GM15510 (cell line): ENCODE data around the gene MAK.

Source experiments
- POLR2A ChIP-seq: IDR thresholded peaks from 3 replicates; pipeline ENCODE4 v1.6.1; 2011; ENCODE audit warnings: borderline replicate concordance; ENCODE audit not compliant: insufficient read length; ENCODE audit errors: extremely low read depth

MAK gene, protein sequence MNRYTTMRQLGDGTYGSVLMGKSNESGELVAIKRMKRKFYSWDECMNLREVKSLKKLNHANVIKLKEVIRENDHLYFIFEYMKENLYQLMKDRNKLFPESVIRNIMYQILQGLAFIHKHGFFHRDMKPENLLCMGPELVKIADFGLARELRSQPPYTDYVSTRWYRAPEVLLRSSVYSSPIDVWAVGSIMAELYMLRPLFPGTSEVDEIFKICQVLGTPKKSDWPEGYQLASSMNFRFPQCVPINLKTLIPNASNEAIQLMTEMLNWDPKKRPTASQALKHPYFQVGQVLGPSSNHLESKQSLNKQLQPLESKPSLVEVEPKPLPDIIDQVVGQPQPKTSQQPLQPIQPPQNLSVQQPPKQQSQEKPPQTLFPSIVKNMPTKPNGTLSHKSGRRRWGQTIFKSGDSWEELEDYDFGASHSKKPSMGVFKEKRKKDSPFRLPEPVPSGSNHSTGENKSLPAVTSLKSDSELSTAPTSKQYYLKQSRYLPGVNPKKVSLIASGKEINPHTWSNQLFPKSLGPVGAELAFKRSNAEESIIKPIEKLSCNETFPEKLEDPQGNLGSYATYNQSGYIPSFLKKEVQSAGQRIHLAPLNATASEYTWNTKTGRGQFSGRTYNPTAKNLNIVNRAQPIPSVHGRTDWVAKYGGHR

DNA sequence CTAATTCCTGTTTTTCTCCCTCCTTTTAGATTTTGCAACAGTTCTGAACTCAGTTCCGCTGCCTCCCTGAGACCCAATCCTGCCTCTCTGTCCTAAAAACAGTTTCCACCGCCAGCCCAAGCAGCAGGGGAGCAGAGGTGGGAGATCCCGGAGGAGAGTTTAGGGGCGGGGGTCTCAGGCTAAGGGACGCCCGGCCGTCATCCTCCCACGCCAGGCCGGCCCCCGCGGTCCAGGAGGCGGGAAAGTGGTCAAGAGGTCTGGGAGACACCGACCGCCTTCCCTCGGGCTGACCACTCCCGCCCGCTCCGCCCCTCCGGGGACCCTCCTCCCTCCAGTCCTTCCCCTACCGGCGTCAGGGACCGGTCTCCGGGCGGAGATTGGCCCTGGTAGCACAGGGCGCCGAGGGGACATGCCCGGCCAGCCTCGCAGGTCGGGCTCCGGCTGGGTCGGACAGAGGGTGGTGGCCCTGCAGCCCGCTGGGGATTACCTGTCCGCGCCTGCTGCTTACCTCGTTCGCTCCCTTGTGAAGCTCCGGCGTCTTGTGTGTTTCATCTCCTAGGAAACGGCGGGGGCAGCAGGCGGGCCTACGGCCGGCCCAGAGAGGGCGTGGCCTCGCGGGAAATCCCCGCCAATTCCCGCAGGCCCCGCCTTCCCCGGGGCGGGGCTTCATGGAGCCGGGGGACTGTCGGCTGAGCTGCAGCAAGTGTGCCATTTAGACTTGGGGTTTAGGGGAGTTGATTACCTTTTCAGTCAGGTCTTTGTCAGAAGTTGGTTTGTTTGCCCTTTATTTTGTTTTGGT is at the start of gene MAK:
MAK (minus strand) TSS at position 545 of the 799 bp plus-strand sequence. CDS start 7,891 bp downstream, outside the sequence.
- TF ChIP-seq POLR2A = peak; percentile 49

DNA sequence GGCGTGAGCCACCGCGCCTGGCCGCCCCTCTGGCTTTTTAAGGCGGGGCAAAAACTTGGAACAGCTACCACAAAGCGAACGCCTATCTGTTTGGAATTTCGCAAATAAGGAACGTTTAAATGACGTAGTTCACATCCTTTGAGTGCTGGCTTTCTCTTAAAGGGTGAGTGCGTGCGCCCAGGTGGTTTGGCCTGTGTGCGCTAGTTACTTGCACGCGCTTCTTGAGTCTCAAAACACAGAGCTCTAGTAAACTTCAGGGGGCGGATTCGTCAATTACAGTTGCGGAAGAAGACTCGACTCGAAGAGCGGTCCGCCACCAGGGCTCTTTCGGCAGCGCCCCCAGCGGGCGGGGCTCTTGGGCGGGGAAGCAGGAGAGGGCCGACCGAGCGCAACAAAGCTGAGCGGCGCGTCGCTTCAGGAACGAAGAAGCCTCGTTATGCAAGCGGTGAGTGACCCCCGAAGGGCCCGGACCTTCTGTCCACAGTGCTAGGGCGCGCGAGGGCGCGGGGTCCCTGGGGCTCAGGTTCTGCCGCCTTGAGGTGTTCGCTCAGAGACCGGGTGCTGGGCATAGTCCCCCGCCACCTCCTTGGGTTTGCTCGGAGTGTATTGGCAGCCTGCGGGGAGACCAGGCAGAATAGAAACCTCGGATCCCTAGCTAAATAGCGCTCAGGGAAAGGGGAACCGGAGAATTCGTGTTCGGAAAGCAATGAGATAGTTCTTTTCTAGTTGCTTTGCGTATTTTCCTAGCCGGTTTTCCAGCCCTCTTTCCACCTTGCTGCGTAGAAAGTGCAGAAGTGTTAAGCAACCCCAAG is 48.6 kb upstream of the MAK start, which contains the start of gene SYCP2L:
SYCP2L (plus strand) TSS at position 362 of the 812 bp plus-strand sequence; CDS start at position 437, 75 bp downstream.
- TF ChIP-seq POLR2A = peak; percentile 21

DNA sequence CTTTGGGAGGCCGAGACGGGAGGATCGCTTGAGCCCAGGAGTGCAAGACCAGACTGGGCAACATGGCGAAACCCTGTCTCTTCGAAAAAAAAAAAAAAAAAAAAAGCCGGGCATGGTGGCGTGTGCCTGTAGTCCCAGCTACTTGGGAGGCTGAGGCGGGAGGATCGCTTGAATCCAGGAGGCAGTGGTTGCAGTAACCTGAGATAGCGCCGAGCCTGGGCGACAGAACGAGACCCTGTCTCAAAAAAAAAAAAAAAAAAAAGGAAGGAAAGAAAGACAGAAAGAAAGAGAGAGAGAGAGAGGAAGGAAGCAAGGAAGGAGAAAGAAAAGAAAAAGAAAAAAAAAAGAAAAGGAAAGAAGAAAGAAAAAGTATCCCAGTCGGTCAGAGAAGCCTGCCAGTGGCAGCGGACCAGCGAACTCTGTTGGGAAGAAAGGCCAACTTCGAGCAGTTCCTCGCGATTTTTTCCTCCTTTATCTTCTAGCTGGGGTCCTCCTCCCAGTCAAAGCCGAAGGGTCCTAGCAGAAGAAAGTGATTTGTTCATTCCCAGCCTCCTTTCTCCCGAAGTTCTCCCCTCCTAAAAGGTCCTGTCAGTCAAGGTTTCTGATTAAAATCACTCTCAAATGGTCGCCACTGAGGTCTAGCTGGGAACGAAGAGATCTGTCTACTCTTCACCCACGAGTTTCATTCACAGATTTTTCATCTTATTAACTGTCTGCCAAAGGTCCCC is 46.1 kb upstream of the MAK start:
- TF ChIP-seq POLR2A = no peak

DNA sequence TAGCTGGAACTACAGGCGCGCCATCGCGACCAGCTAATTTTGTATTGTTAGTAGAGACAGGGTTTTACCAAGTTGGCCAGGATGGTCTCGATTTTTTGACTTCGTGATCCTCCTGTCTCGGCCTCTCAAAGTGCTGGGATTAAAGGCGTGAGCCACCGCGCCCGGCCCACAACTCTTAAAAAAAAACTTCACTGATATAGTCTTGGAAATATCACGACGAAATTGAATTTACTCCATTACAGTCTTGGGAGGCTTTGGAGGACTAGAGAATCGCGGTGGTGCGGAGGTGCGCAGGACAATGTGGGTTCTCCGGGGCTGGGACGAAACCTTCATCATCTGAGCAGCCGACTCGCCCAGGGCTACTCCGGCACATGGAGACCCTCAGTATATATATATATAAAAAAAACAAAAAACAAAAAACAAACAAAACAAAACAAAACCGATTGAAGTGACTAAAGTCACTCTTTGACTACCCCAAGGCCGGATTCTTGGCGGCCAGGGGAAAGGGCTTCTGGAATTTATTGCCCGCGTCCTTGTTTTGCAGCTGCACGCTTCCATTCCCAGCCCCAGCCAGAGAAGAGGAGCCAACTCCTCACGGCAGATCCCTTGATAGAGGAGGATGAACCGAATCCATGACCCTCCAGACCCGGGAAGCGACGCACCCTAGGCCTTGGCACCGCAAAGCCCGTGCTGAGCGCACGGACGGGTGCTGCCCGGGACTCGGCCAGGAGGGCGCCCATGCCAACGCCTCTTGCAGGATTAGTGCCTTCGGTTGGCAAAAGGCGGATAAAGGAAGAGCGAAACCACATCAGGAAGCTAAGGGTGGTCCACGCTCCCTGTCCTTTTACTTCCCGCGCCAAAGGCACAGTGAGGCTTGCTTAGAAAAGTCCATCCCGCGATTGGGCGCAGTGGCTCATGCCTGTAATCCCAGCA is 45.2 kb upstream of the MAK start:
- TF ChIP-seq POLR2A = no peak

DNA sequence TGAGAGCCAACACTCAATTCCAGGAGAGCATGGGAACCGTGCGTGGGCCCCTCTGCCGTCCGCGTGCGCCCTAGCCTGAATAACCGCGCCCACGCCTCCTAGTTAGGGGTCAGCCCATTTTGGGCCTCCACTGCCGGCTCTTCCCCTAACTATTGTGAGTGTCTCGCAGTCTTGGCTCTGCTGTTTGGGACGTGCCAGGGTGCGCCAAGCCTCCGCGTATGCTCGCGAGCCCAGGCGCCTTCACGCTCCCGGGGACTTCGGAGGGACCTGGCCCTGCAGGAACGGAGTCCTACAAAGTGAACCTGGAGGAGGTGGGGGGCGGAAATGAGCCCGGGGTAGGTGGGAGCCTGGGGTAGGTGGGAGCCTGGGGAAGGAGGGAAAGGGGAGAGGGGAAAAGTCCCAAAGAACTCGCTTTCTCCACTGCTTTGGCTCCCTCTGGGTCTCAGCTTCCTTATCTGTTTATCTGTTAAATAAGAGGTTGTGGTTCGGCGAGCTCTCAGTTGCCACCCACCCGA is 44.4 kb upstream of the MAK start:
- no peak for TF ChIP-seq POLR2A

DNA sequence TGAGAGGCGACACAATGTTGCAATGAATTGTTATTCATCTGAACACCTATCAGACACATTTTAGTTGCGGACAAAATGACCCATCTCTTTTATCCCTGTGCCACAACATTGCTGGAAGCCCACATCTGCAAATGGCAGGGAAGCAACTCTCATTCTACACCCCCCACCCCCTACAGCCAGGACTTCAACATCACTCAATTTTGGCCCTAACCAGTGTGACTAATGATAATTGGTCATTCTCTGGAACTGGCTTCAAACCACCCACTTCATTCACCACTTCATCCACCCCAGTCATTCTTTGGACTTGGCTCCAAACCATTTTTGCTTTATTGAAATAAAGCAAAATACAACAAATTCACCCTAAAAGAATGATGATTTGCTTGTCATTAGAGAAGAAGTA is 42.0 kb upstream of the MAK start:
- no peak for TF ChIP-seq POLR2A

DNA sequence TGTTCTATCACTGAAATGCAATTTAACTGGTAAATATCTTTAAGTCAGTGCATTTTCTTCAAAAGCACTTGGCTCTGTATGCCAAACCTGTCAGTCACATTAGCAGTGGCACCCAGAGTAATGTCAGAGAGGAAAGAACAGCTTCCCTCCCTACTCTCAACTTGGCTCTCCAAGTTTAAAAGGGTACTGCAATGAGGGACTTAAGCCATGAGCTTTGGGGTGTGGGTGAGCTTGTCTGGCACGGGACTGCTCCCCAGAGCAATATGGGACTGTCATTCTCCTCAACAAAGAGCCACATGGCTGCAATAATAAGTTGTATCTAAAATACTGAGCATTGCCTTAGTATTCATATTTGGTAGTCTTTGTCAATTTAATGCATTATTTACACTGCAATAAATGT is 39.5 kb upstream of the MAK start:
- no peak for TF ChIP-seq POLR2A

DNA sequence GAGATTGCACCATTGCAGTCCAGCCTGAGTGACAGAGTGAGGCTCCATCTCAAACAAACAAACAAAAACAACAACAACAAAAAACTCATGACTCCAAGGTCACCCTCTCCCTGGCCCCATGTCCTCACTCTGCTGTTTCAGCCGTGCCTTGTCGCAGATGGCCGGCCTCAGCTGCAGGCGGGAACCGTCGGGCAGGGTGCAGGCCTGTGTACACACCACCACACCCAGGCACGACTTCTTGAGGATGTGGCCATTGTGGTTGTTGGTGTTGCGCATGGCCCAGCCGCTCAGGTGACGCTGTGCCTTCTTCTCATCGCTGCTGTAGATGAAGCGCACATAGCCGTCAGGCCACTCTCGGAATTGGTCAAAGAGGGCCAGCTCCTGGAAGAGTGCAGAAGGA is 38.7 kb upstream of the MAK start:
- TF ChIP-seq POLR2A = no peak

DNA sequence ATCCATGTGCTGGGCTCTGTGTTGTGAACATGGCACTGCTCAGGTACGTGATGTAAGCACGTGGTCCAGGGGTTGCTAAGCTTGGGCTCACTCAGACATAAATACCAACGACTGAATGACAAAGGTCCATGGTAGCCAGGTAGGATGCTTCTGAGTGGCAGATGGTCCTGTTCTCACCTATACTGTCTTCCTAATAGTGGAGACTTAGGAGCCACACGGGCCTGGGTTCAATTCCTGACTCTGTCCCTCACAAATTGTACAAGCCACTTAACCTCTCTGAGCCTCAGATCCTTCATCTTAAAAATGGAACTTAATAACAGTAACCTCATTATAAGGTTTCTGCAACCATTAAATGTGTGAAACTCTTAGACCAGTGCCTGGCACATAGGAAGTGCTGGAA is 36.7 kb upstream of the MAK start:
- TF ChIP-seq POLR2A = no peak

DNA sequence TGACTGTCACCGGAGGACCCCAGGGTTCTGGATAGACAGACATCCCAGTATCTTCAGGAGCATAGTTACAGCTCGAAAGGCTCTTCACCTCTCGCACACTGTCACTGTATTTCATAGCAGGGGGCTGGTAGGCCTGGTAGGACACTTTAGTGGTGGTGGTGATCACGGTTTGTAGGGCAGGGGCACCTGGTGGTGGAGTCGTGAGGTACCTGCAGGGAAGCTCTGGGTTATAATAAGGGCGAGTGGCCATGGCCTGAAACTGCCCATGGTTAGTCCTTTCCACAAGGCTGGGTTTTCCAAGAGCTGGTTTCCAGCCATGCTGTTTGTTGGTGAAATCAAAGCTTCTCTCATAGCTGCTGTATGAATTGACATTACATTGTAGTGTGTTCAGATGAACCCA is 35.9 kb upstream of the MAK start:
- no peak for TF ChIP-seq POLR2A

DNA sequence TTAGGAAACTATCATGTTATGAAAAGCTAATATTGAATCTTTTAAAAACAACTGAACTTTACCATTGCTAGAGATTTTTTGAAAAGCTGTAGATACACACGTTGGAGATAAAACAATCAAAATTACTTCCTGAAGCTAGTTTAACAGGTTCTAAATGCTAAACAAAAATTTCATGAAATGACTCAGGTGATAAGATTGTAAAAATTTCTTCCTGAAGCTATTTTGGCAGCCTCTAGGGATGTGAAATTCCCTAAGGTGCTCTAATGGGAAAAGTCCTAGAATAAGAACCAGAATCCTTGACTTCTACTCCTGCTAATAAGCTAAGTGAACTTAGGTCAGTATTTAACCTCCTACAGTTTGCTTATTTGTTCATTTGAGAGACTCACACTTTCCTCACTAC is 35.0 kb upstream of the MAK start:
- no peak for TF ChIP-seq POLR2A

DNA sequence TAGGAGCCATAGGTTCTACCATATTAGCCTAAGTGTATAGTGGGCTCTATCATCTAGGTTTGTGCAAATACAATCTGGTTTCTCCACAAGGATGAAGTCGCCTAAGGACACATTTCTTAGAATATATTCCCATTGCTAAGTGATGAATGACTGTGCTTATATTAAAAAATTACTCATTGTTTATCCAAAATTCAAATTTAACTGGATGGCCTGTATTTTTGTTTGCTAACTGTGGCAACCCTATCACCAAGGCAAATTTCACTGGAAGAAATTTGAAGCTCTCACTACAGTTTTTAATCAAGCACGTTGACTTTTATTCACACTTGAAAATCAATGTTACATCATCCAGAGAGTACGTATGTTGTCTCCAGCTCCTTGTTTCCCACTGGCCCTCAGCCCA is 29.6 kb upstream of the MAK start:
- TF ChIP-seq POLR2A = no peak
